Naive B cell (primary cell): Measurements from ENCODE around the gene N4BP2L2. TPM values are rescaled to one million over a fixed set of nuclear protein-coding genes. Genes with fewer than 3 reads are reported as not detected.
A peak's percentile ranks its signal among the peaks of the same experiment; 100 is the strongest.

Source experiments
- ATAC-seq, 2 donors: fragments of 150-1000 bp; cut with Tn5 transposase; 2 replicates each; pipeline ENCODE4 v1.10.0; 2021; ENCODE audit warnings: low read depth in 2 of 2, mild to moderate bottlenecking in 2 of 2, moderate library complexity in 2 of 2
- DNase-seq: peaks from one replicate; pipeline ENCODE4 v3.0.0; 2022
- H3K27ac Mint-ChIP-seq, 6 donors: one replicate each; pipeline ENCODE4 v1.8.0; 2020 to 2022; ENCODE audit warnings: mild to moderate bottlenecking in 6 of 6, mixed read lengths in 6 of 6, moderate library complexity in 5 of 6, inconsistent platforms in 2 of 6
- H3K27me3 Mint-ChIP-seq, 3 donors: one replicate each; pipeline ENCODE4 v1.8.0; 2021 to 2022; ENCODE audit warnings: mixed read lengths in 3 of 3, mild to moderate bottlenecking in 1 of 3
- H3K36me3 Mint-ChIP-seq, 2 donors: one replicate each; pipeline ENCODE4 v1.8.0; 2020 to 2022; ENCODE audit warnings: mixed read lengths in 2 of 2, inconsistent platforms in 1 of 2, mild to moderate bottlenecking in 1 of 2
- H3K4me1 Mint-ChIP-seq, 3 donors: one replicate each; pipeline ENCODE4 v1.8.0; 2020 to 2022; ENCODE audit warnings: mixed read lengths in 3 of 3, inconsistent platforms in 1 of 3, mild to moderate bottlenecking in 1 of 3, moderate library complexity in 1 of 3
- H3K4me3 Mint-ChIP-seq, 8 donors: one replicate each; pipeline ENCODE4 v1.8.0; 2020 to 2022; ENCODE audit warnings: mild to moderate bottlenecking in 8 of 8, mixed read lengths in 8 of 8, moderate library complexity in 8 of 8, inconsistent platforms in 2 of 8
- H3K9me3 Mint-ChIP-seq, 7 donors: one replicate each; pipeline ENCODE4 v1.8.0; 2020 to 2022; ENCODE audit warnings: mixed read lengths in 7 of 7, mild to moderate bottlenecking in 5 of 7, inconsistent platforms in 2 of 7, moderate library complexity in 1 of 7
- polyA plus RNA-seq, 6 donors: library from polyadenylated mRNA; unstranded; fragments of 300-500 nt; fragmentation: Illumina TruSeq; gene quantifications; one replicate each; pipeline ENCODE4 v1.2.3, GENCODE V29; 2021; ENCODE audit warnings: low read depth in 6 of 6

Gene N4BP2L2
- polyA plus RNA-seq, 6 donors from 2014 or later = 164 to 230 (median 195) TPM

- Mint-ChIP-seq H3K27me3 (no peaks in the 10 kb centered on the region), H3K27ac (peak overlapping the region in 4 of 6 donors; percentile 30 to 50 (median 32)), H3K9me3 (no peaks in the 10 kb centered on the region), H3K36me3 (peaks cover 0 to 11% of the 10 kb centered on the region in 2 donors), H3K4me1 (no peaks in the 10 kb centered on the region), H3K4me3 (no peak overlapping the region)
- ATAC-seq = no peak
- no peak for DNase-seq
Observed at GRCh38 chr13:32511482-32511881, 27.1 kb downstream of the N4BP2L2 start.

GRCh38 chr13:32504876-32505275, 33.7 kb downstream of the N4BP2L2 start:
- H3K4me3 Mint-ChIP-seq = no peak overlapping the region
- H3K9me3 Mint-ChIP-seq = no peaks in the 10 kb centered on the region
- H3K4me1 Mint-ChIP-seq = peaks cover 0 to 16% (median 2%) of the 10 kb centered on the region in 3 donors
- DNase-seq = no peak
- no peak for ATAC-seq
- H3K27me3 Mint-ChIP-seq = no peaks in the 10 kb centered on the region
- peak overlapping the region in 1 of 6 donors; percentile 4 for H3K27ac Mint-ChIP-seq
- no peaks in the 10 kb centered on the region for H3K36me3 Mint-ChIP-seq

DNA sequence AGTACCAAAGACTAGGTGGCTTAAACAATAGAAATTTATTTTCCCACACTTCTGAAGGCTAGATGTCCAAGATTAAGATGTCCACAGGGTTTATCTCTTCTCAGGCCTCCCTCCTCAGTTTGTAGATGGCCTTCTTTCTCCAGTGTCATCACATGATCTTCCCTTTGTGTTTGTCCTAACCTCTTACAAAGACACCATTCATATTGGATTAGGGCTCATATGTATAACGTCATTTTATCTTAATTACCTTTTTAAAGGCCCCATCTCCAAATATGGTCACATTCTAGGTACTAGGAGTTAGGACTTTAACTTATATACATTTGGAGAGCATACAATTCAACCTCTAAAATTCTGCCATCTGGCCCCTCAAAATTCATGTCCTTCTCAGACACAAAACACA, 34.3 kb downstream of the N4BP2L2 start:
- H3K9me3 Mint-ChIP-seq = no peaks in the 10 kb centered on the region
- no peak for DNase-seq
- no peak for ATAC-seq
- no peaks in the 10 kb centered on the region for H3K27me3 Mint-ChIP-seq
- peaks cover 0 to 16% (median 7%) of the 10 kb centered on the region in 3 donors for H3K4me1 Mint-ChIP-seq
- H3K36me3 Mint-ChIP-seq = no peaks in the 10 kb centered on the region
- H3K4me3 Mint-ChIP-seq = no peak overlapping the region
- peak overlapping the region in 2 of 6 donors; percentile 2 to 4 for H3K27ac Mint-ChIP-seq

DNA sequence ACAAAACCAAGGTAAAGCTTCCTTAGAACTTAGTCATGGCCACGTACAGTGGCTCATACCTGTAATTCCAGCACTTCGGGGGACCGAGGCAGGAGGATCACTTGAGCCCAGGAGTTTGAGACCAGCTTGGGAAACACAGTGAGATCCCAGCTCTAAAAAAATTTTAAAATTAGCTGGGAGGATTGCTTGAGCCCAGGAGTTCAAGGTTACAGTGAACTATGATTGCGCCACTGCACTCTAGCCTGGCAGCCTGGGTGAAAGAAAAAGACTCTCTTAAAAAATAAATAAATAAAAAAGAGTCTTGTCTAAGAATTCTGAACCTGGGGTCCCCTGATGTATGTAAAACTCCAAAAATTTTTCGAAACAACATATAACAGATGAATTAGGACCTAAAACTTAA, 34.9 kb downstream of the N4BP2L2 start:
- DNase-seq (no peak), ATAC-seq (no peak)
- Mint-ChIP-seq H3K27ac (no peak overlapping the region), H3K4me1 (peaks cover 0 to 16% (median 7%) of the 10 kb centered on the region in 3 donors), H3K27me3 (no peaks in the 10 kb centered on the region), H3K36me3 (no peaks in the 10 kb centered on the region), H3K9me3 (no peaks in the 10 kb centered on the region), H3K4me3 (no peak overlapping the region)

GRCh38 chr13:32501064-32501463, 37.5 kb downstream of the N4BP2L2 start:
- Mint-ChIP-seq H3K4me3 (peak overlapping the region in 1 of 8 donors; percentile 2), H3K9me3 (no peaks in the 10 kb centered on the region), H3K27me3 (no peaks in the 10 kb centered on the region), H3K36me3 (no peaks in the 10 kb centered on the region), H3K27ac (no peak overlapping the region), H3K4me1 (peaks cover 0 to 20% (median 7%) of the 10 kb centered on the region in 3 donors)
- no peak for ATAC-seq
- no peak for DNase-seq

- no peaks in the 10 kb centered on the region for H3K27me3 Mint-ChIP-seq
- ATAC-seq (no peak), DNase-seq (no peak)
- H3K36me3 Mint-ChIP-seq = no peaks in the 10 kb centered on the region
- peak overlapping the region in 1 of 6 donors; percentile 44 for H3K27ac Mint-ChIP-seq
- no peaks in the 10 kb centered on the region for H3K9me3 Mint-ChIP-seq
- H3K4me3 Mint-ChIP-seq = no peak overlapping the region
- peaks cover 0 to 10% (median 7%) of the 10 kb centered on the region in 3 donors for H3K4me1 Mint-ChIP-seq
Observed at GRCh38 chr13:32499538-32500210, 38.9 kb downstream of the N4BP2L2 start.

DNA sequence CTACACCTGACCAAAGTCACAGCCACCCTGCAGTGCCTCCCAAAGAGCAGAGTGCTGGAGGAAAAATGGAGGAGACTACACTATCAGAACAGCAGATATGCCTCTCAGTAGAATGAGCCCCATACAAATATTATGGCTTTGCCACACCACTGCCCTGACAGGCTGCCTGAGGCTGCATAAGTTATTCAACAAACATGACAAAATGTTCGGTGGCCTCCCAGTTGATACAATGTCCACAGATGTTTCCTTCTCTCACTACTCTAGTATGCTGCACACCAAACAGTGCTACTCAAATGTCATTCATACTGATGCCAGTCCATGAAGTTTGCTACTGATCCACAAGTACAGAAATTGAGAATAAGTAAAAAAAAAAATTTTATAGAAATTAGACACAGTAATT, 41.0 kb downstream of the N4BP2L2 start:
- peaks cover 0 to 7% (median 4%) of the 10 kb centered on the region in 3 donors for H3K4me1 Mint-ChIP-seq
- no peaks in the 10 kb centered on the region for H3K9me3 Mint-ChIP-seq
- DNase-seq = no peak
- H3K36me3 Mint-ChIP-seq = no peaks in the 10 kb centered on the region
- no peak overlapping the region for H3K27ac Mint-ChIP-seq
- ATAC-seq = no peak
- H3K4me3 Mint-ChIP-seq = no peak overlapping the region
- no peaks in the 10 kb centered on the region for H3K27me3 Mint-ChIP-seq

- no peak overlapping the region for H3K27ac Mint-ChIP-seq
- no peaks in the 10 kb centered on the region for H3K27me3 Mint-ChIP-seq
- H3K4me1 Mint-ChIP-seq = peaks cover 0 to 7% (median 4%) of the 10 kb centered on the region in 3 donors
- ATAC-seq (no peak), DNase-seq (no peak)
- no peak overlapping the region for H3K4me3 Mint-ChIP-seq
- H3K36me3 Mint-ChIP-seq = no peaks in the 10 kb centered on the region
- no peaks in the 10 kb centered on the region for H3K9me3 Mint-ChIP-seq
Observed at GRCh38 chr13:32496599-32497160, 41.9 kb downstream of the N4BP2L2 start.

DNA sequence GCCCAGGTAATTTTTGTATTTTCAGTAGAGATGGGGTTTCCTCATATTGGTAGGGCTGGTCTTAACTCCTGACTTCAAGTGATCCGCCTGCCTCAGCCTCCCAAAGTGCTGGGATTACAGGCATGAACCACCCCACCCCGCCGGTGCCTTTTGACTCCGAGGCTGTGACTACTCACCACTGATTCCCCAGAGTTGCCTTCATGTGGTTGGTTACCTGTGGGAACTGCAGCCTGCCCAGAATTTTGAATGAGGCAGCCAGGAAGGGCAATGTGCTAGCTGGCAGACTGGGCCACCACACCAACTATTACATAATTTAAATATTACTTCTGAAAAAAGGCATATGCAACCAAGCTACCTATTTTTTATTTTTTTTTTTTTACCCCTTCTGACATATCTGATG, 42.8 kb downstream of the N4BP2L2 start:
- Mint-ChIP-seq H3K4me1 (peaks cover 0 to 7% (median 4%) of the 10 kb centered on the region in 3 donors), H3K27ac (peak overlapping the region in 2 of 6 donors; percentile 56 to 57), H3K9me3 (no peaks in the 10 kb centered on the region), H3K27me3 (no peaks in the 10 kb centered on the region), H3K4me3 (no peak overlapping the region), H3K36me3 (no peaks in the 10 kb centered on the region)
- ATAC-seq (no peak), DNase-seq (no peak)

- Mint-ChIP-seq H3K27ac (no peak overlapping the region), H3K36me3 (no peaks in the 10 kb centered on the region), H3K9me3 (no peaks in the 10 kb centered on the region), H3K4me3 (no peak overlapping the region), H3K27me3 (no peaks in the 10 kb centered on the region), H3K4me1 (peaks cover 0 to 7% (median 4%) of the 10 kb centered on the region in 3 donors)
- ATAC-seq (no peak), DNase-seq (no peak)
Observed at GRCh38 chr13:32495429-32495828, 43.2 kb downstream of the N4BP2L2 start.

DNA sequence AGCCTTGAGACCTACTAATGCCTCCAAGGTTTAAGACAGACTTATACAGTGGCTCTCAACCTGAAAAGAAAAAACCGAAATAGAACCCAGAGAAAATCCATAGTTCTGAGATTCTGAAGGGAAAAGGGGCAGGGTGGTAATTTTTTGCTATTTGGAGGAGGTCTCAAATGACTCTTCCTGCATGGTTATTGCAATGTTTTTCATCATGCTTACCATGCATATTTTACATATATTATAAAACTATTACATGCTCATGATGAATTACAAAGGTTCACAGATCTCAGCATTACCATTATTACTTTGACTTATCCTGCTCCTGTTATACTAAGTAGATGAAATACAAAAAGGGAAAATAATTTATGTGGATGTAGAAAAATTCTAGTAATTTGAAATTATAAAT, 47.6 kb downstream of the N4BP2L2 start:
- no peaks in the 10 kb centered on the region for H3K27me3 Mint-ChIP-seq
- no peak for DNase-seq
- no peak overlapping the region for H3K4me3 Mint-ChIP-seq
- H3K9me3 Mint-ChIP-seq = no peaks in the 10 kb centered on the region
- ATAC-seq = no peak
- no peak overlapping the region for H3K27ac Mint-ChIP-seq
- no peaks in the 10 kb centered on the region for H3K36me3 Mint-ChIP-seq
- H3K4me1 Mint-ChIP-seq = no peaks in the 10 kb centered on the region

DNA sequence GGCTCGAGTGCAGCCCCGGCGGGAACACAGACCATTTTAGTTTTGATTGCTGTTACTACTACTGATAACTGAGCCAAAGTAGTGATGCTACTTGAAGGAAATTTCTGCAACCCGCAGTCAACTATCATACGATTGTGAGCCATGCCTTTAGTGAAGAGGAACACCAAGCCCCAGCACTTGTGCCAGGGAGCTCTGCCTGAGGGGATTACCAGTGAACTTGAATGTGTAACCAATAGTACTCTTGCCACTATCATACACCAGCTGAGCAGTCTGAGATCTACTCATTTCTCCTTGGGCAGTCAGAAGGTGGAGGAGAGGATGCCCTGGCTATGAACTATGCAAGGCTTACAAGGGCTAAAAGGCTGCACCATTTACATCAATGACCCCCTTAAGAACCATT, 61.7 kb downstream of the N4BP2L2 start:
- Mint-ChIP-seq H3K27ac (no peak overlapping the region), H3K36me3 (peaks cover 0 to 8% of the 10 kb centered on the region in 2 donors), H3K4me3 (no peak overlapping the region), H3K9me3 (no peaks in the 10 kb centered on the region), H3K27me3 (no peaks in the 10 kb centered on the region), H3K4me1 (peaks cover 0 to 3% (median 0%) of the 10 kb centered on the region in 3 donors)
- DNase-seq (no peak), ATAC-seq (no peak)

DNA sequence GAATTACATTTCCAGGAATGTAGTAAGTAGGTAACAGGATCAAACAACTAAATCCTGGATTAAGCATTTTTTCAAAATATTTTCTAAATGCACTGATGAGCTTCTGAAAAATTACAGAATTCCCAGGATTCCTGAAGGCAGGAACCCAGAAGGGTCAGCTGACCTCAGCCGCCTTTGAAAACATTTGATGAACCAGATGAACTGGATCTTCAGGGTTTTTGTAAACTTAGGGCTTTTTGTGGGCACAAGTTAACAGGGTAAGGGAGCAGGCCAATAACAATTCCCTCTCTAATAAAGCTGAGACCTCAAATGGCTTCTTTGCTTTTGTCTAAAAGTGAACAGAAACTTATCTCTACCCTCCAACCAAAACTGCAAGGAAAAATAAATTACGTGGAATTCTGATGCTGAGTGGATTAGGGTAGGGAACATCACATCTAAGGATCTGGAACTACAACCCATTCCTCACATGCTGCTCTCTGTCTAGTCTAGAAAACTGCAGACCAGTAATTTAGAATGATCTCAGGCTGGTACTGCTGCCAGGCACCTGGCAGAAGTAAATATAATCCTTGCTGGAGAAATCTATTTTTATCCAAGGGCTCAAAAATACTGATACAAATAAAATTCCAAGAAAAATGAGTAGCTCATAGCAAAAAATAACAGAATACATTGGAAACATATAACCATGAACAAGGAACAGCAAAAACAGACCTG, 62.4 kb downstream of the N4BP2L2 start:
- Mint-ChIP-seq H3K36me3 (peaks cover 0 to 8% of the 10 kb centered on the region in 2 donors), H3K4me1 (peaks cover 0 to 5% (median 0%) of the 10 kb centered on the region in 3 donors), H3K4me3 (no peak overlapping the region), H3K9me3 (no peaks in the 10 kb centered on the region), H3K27me3 (no peaks in the 10 kb centered on the region), H3K27ac (peak overlapping the region in 1 of 6 donors; percentile 50)
- no peak for DNase-seq
- no peak for ATAC-seq
